Type B pancreatic cell (in vitro differentiated cells): Measurements from ENCODE around the gene TFEC. TPM values are rescaled to one million over a fixed set of nuclear protein-coding genes. Genes with fewer than 3 reads are reported as not detected.

Experiments used
- DNase-seq: peaks from one replicate; pipeline ENCODE4 v3.0.0; 2021; ENCODE audit warnings: mixed read lengths; ENCODE audit not compliant: unreplicated experiment; ENCODE audit errors: extremely low spot score
- H3K27ac Mint-ChIP-seq: 2 replicates; pipeline ENCODE4 v1.8.0; 2021; ENCODE audit warnings: mild to moderate bottlenecking, mixed read lengths
- H3K27me3 Mint-ChIP-seq: 2 replicates; pipeline ENCODE4 v1.8.0; 2021; ENCODE audit warnings: mixed read lengths
- H3K36me3 Mint-ChIP-seq: 2 replicates; pipeline ENCODE4 v1.8.0; 2021; ENCODE audit warnings: mixed read lengths
- H3K4me1 Mint-ChIP-seq: one replicate; pipeline ENCODE4 v1.8.0; 2021; ENCODE audit warnings: mixed read lengths; ENCODE audit not compliant: unreplicated experiment
- H3K4me3 Mint-ChIP-seq: 2 replicates; pipeline ENCODE4 v1.8.0; 2021; ENCODE audit warnings: mild to moderate bottlenecking, mixed read lengths
- H3K9me3 Mint-ChIP-seq: 2 replicates; pipeline ENCODE4 v1.8.0; 2021; ENCODE audit warnings: mixed read lengths
- CTCF ChIP-seq: fragments of 200-600 bp; sonication (generic); conservative IDR thresholded peaks from 2 replicates; pipeline ENCODE4 v1.5.0; 2021; ENCODE audit warnings: antibody characterized with exemption, mild to moderate bottlenecking
- total RNA-seq: library from RNA; stranded (reverse); gene quantifications from 2 replicates; pipeline ENCODE4 v1.2.1, GENCODE V29; 2021; ENCODE audit warnings: low replicate concordance

Gene TFEC
- total RNA-seq, 1 donor from 2014 or later: 0.12 TPM

- no peak overlapping the region for H3K27ac Mint-ChIP-seq
- TF ChIP-seq CTCF: no peak
- H3K4me1 Mint-ChIP-seq: no peaks in the 10 kb centered on the region
- no peaks in the 10 kb centered on the region for H3K36me3 Mint-ChIP-seq
- no peaks in the 10 kb centered on the region for H3K27me3 Mint-ChIP-seq
- H3K9me3 Mint-ChIP-seq: no peaks in the 10 kb centered on the region
- DNase-seq: no peak
- no peak overlapping the region for H3K4me3 Mint-ChIP-seq
These were observed 65.8 kb downstream of the TFEC start for GRCh38 chr7:115964799-115965198.

DNA sequence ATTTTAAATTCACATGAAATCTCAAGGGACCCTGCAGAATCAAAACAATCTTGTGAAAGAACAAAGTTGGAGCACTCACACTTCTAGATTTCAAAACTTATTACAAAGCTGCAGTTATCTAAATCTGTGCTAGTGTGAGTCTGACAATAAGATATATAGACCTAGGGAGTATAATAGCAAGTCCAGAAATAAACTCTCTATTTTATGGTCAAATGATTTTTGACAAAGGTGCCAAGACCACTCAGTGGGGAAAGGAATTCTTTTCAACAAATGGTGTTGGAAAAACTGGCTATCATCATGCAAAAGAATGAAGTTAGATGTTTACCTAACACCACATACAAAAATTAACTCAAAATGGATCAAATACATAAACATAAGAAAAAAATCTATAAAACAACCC lies 68.2 kb downstream of the TFEC start:
- H3K4me3 Mint-ChIP-seq: no peak overlapping the region
- no peaks in the 10 kb centered on the region for H3K27me3 Mint-ChIP-seq
- H3K27ac Mint-ChIP-seq: no peak overlapping the region

DNA sequence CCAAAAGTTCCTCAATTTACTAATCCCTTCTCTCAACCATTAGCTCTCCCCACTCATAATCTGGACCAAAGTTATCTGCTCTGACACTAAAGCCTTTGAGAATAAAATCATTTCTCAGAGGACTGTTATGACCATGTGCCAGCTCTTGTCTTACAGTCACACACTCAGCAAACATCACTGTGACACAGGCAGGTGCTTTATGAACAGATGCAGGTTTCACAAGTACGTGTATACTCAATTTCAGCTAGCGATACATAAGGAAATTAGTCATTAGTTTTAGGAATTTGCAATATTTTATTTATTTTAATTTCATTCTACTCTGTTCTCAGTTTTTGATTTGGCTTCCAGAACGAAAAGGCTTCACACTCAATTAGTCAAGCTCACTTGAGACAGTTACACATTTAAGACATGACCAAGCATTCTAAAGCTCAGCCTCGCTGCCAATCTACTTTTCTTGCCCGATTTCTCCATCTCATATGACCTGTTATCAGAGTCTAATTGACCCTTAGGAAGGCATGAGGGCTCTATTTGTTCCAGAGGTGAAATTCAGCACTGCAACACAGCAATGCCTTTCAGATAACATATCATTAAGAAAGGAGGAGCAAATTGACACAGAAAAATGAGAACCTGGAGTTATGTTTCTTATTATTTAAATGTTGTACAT lies 76.8 kb downstream of the TFEC start:
- DNase-seq: no peak
- no peak overlapping the region for H3K4me3 Mint-ChIP-seq
- no peak for TF ChIP-seq CTCF
- H3K4me1 Mint-ChIP-seq: no peaks in the 10 kb centered on the region
- H3K36me3 Mint-ChIP-seq: no peaks in the 10 kb centered on the region
- no peaks in the 10 kb centered on the region for H3K27me3 Mint-ChIP-seq
- no peaks in the 10 kb centered on the region for H3K9me3 Mint-ChIP-seq
- H3K27ac Mint-ChIP-seq: no peak overlapping the region

More for the DNA sequence above, 68.2 kb downstream of the TFEC start:
- no peaks in the 10 kb centered on the region for H3K4me1 Mint-ChIP-seq
- no peak for TF ChIP-seq CTCF
- DNase-seq: no peak
- H3K36me3 Mint-ChIP-seq: no peaks in the 10 kb centered on the region
- H3K9me3 Mint-ChIP-seq: no peaks in the 10 kb centered on the region

- TF ChIP-seq CTCF: no peak
- H3K27ac Mint-ChIP-seq: no peak overlapping the region
- H3K9me3 Mint-ChIP-seq: no peaks in the 10 kb centered on the region
- no peaks in the 10 kb centered on the region for H3K36me3 Mint-ChIP-seq
- no peak overlapping the region for H3K4me3 Mint-ChIP-seq
- H3K27me3 Mint-ChIP-seq: no peaks in the 10 kb centered on the region
- H3K4me1 Mint-ChIP-seq: no peaks in the 10 kb centered on the region
- DNase-seq: no peak
These were observed 77.7 kb downstream of the TFEC start for GRCh38 chr7:115952832-115953231.

GRCh38 chr7:115951547-115951946 lies 79.0 kb downstream of the TFEC start:
- no peak for DNase-seq
- TF ChIP-seq CTCF: no peak
- H3K4me1 Mint-ChIP-seq: no peaks in the 10 kb centered on the region
- no peaks in the 10 kb centered on the region for H3K36me3 Mint-ChIP-seq
- no peaks in the 10 kb centered on the region for H3K9me3 Mint-ChIP-seq
- H3K27me3 Mint-ChIP-seq: no peaks in the 10 kb centered on the region
- H3K27ac Mint-ChIP-seq: no peak overlapping the region
- no peak overlapping the region for H3K4me3 Mint-ChIP-seq
